Neural cell (in vitro differentiated cells): ENCODE data around the gene OR9G1. TPM values are rescaled to one million over a fixed set of nuclear protein-coding genes. Genes with fewer than 3 reads are reported as not detected.

Experiments
- H2AFZ ChIP-seq: fragments of 200-600, 300-800 bp; sonication (generic), shearing (Covaris generic); 2 replicates; pipeline ENCODE4 v1.6.0; 2014; ENCODE audit warnings: low read depth, mild to moderate bottlenecking, antibody characterized with exemption, low read length, moderate library complexity
- H3F3A ChIP-seq: fragments of 200-600 bp; shearing (Covaris generic); 2 replicates; pipeline ENCODE4 v1.6.1; 2016; ENCODE audit warnings: mild to moderate bottlenecking, moderate library complexity, mixed read lengths, antibody characterized with exemption, low read length; ENCODE audit not compliant: insufficient read depth, poor library complexity, severe bottlenecking
- H3K27ac ChIP-seq: fragments of 200-600, 300-800 bp; sonication (generic), shearing (Covaris generic); 2 replicates; pipeline ENCODE4 v1.5.1; 2014; ENCODE audit warnings: mild to moderate bottlenecking, low read length, moderate library complexity
- H3K27me3 ChIP-seq: fragments of 300-800, 200-600 bp; sonication (generic), shearing (Covaris generic); 2 replicates; pipeline ENCODE4 v1.6.0; 2014; ENCODE audit warnings: mild to moderate bottlenecking, low read depth, low read length, moderate library complexity; ENCODE audit not compliant: insufficient read depth
- H3K36me3 ChIP-seq: fragments of 300-800, 200-600 bp; sonication (generic), shearing (Covaris generic); 2 replicates; pipeline ENCODE4 v1.5.1; 2014; ENCODE audit warnings: mild to moderate bottlenecking, antibody characterized with exemption, low read length, moderate library complexity; ENCODE audit not compliant: insufficient read depth
- H3K4me2 ChIP-seq: fragments of 300-800, 200-600 bp; sonication (generic), shearing (Covaris generic); 2 replicates; pipeline ENCODE4 v1.6.0; 2014; ENCODE audit warnings: mild to moderate bottlenecking, low read length
- H3K4me3 ChIP-seq: fragments of 300-800, 200-600 bp; sonication (generic), shearing (Covaris generic); 2 replicates; pipeline ENCODE4 v1.5.1; 2014; ENCODE audit warnings: mild to moderate bottlenecking, low read length, moderate library complexity
- H3K79me2 ChIP-seq: fragments of 200-600 bp; shearing (Covaris generic); replicated peaks from 2 replicates; pipeline ENCODE4 v1.6.0; 2014; ENCODE audit warnings: mild to moderate bottlenecking, low read length, moderate library complexity; ENCODE audit not compliant: insufficient read depth
- H3K9ac ChIP-seq: fragments of 300-800, 200-600 bp; sonication (generic), shearing (Covaris generic); 2 replicates; pipeline ENCODE4 v1.6.1; 2016; ENCODE audit warnings: mild to moderate bottlenecking, low read length, mixed read lengths
- H3K9me2 ChIP-seq: fragments of 200-600 bp; shearing (Covaris generic); 2 replicates; pipeline ENCODE4 v1.6.1; 2016; ENCODE audit warnings: mild to moderate bottlenecking, low read length, mixed read lengths; ENCODE audit not compliant: insufficient read depth
- H3K9me3 ChIP-seq: fragments of 200-600, 300-800 bp; sonication (generic), shearing (Covaris generic); 2 replicates; pipeline ENCODE4 v1.6.1; 2016; ENCODE audit warnings: mild to moderate bottlenecking, mixed run types, low read length, moderate library complexity, mixed read lengths
- H4K20me1 ChIP-seq: fragments of 200-600 bp; shearing (Covaris generic); 2 replicates; pipeline ENCODE4 v1.6.1; 2016; ENCODE audit warnings: mild to moderate bottlenecking, mixed run types; ENCODE audit not compliant: insufficient read depth
- CTCF ChIP-seq: fragments of 450-650 bp; IDR thresholded peaks from 2 replicates; pipeline ENCODE4 v1.5.1; 2014; ENCODE audit warnings: antibody characterized with exemption, mild to moderate bottlenecking, moderate library complexity; ENCODE audit not compliant: poor library complexity, severe bottlenecking
- EP300 ChIP-seq: fragments of 450-650 bp; conservative IDR thresholded peaks from 2 replicates; pipeline ENCODE4 v1.6.1; 2014; ENCODE audit warnings: antibody characterized with exemption, mild to moderate bottlenecking, moderate library complexity; ENCODE audit not compliant: poor library complexity, severe bottlenecking
- EZH2 ChIP-seq: fragments of 200-600, 300-800 bp; shearing (Covaris generic), sonication (generic); IDR thresholded peaks from 2 replicates; pipeline ENCODE4 v1.6.1; 2014; ENCODE audit warnings: antibody characterized with exemption, low read length, borderline replicate concordance, mild to moderate bottlenecking; ENCODE audit not compliant: insufficient read depth, poor library complexity, severe bottlenecking
- MXI1 ChIP-seq: fragments of 450-650 bp; conservative IDR thresholded peaks from 2 replicates; pipeline ENCODE4 v1.6.1; 2014; ENCODE audit warnings: antibody characterized with exemption, mild to moderate bottlenecking; ENCODE audit not compliant: poor library complexity, severe bottlenecking
- POLR2AphosphoS5 ChIP-seq: IDR thresholded peaks from 2 replicates; pipeline ENCODE4 v1.6.1; 2012
- RAD21 ChIP-seq: fragments of 450-650 bp; conservative IDR thresholded peaks from 2 replicates; pipeline ENCODE4 v1.6.1; 2014; ENCODE audit warnings: antibody characterized with exemption, mild to moderate bottlenecking, moderate library complexity
- SMC3 ChIP-seq: fragments of 450-650 bp; conservative IDR thresholded peaks from 2 replicates; pipeline ENCODE4 v1.6.1; 2014; ENCODE audit warnings: antibody characterized with exemption, mild to moderate bottlenecking, moderate library complexity; ENCODE audit not compliant: poor library complexity
- TAF1 ChIP-seq: IDR thresholded peaks from 2 replicates; pipeline ENCODE4 v1.6.1; 2012; ENCODE audit warnings: low read depth
- polyA plus RNA-seq: library from polyadenylated mRNA; depleted of rRNA; stranded (reverse); fragments of >200 nt; gene quantifications from 2 replicates; pipeline ENCODE4 v1.2.3, GENCODE V29; 2014
- TF ChIP-seq, protein P1 (sequence below): IDR thresholded peaks from 2 replicates; pipeline ENCODE4 v1.6.1; 2012; ENCODE audit warnings: borderline replicate concordance

OR9G1 gene
- polyA plus RNA-seq, 1 donor from 2014 or later, result not detected

DNA sequence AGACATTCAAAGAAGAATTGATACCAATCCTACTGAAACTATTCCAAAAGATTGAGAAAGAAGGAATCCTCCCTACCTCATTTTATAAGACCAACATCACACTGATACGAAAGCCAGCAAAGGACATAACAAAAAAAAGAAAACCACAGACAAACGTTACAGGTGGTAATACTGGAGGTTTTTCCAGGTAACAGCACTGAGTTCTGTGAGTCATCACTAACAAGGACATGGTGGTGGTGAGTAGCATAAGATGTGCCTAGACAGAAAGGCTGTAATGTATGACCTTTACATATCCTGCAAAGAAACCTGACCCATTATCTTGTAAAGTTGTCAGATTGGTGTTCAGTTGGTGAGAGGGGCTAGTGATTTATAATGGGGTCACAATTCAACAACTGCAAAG lies 15.3 kb downstream of the OR9G1 start:
- TF ChIP-seq, protein P1, sequence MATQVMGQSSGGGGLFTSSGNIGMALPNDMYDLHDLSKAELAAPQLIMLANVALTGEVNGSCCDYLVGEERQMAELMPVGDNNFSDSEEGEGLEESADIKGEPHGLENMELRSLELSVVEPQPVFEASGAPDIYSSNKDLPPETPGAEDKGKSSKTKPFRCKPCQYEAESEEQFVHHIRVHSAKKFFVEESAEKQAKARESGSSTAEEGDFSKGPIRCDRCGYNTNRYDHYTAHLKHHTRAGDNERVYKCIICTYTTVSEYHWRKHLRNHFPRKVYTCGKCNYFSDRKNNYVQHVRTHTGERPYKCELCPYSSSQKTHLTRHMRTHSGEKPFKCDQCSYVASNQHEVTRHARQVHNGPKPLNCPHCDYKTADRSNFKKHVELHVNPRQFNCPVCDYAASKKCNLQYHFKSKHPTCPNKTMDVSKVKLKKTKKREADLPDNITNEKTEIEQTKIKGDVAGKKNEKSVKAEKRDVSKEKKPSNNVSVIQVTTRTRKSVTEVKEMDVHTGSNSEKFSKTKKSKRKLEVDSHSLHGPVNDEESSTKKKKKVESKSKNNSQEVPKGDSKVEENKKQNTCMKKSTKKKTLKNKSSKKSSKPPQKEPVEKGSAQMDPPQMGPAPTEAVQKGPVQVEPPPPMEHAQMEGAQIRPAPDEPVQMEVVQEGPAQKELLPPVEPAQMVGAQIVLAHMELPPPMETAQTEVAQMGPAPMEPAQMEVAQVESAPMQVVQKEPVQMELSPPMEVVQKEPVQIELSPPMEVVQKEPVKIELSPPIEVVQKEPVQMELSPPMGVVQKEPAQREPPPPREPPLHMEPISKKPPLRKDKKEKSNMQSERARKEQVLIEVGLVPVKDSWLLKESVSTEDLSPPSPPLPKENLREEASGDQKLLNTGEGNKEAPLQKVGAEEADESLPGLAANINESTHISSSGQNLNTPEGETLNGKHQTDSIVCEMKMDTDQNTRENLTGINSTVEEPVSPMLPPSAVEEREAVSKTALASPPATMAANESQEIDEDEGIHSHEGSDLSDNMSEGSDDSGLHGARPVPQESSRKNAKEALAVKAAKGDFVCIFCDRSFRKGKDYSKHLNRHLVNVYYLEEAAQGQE, result no peak
- no peak for TF ChIP-seq CTCF
- TF ChIP-seq MXI1, result no peak
- TF ChIP-seq RAD21, result no peak
- no peak for TF ChIP-seq EZH2
- TF ChIP-seq EP300, result no peak
- no peak for TF ChIP-seq POLR2AphosphoS5
- no peak for TF ChIP-seq SMC3
- no peak for TF ChIP-seq TAF1
- Histone ChIP-seq H3K79me2 (no peaks in the 10 kb centered on the region), H3K36me3 (no peaks in the 10 kb centered on the region), H2AFZ (no peak overlapping the region), H3K9me2 (no peaks in the 10 kb centered on the region), H3F3A (no peaks in the 10 kb centered on the region), H3K9me3 (no peaks in the 10 kb centered on the region), H3K9ac (no peak overlapping the region), H3K4me2 (no peak overlapping the region), H3K27me3 (no peaks in the 10 kb centered on the region), H4K20me1 (no peaks in the 10 kb centered on the region), H3K4me3 (no peak overlapping the region), H3K27ac (no peak overlapping the region)

DNA sequence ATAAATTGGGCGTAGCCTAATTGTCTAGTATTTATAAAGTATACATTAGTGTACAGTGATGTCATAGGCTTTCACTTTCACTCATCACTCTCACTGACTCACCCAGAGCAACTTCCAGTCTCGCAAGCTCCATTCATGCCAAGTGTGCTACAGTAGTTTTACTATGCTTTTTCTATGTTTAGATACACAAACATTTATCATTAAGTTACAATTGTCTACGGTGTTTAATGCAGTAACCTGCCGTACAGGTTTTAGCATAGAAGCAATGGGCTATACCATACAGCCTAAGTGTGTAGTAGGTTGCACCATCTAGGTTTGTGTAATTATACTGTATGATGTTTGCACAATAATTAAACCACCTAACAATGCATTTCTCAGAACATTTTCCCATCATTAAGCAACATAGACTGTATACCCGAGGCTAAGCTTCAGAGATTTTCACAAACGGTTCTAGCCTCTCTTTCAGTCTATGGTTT lies 17.5 kb downstream of the OR9G1 start:
- Histone ChIP-seq H3K79me2 (no peaks in the 10 kb centered on the region), H3K9me2 (no peaks in the 10 kb centered on the region), H3K4me3 (no peak overlapping the region), H4K20me1 (no peaks in the 10 kb centered on the region), H3K27ac (no peak overlapping the region), H3K36me3 (no peaks in the 10 kb centered on the region), H3K9ac (no peak overlapping the region), H3K9me3 (no peaks in the 10 kb centered on the region), H3F3A (no peaks in the 10 kb centered on the region), H3K27me3 (no peaks in the 10 kb centered on the region), H2AFZ (no peak overlapping the region), H3K4me2 (no peak overlapping the region)
- no peak for TF ChIP-seq SMC3
- no peak for TF ChIP-seq CTCF
- TF ChIP-seq MXI1, result no peak
- TF ChIP-seq, protein P1, result no peak
- no peak for TF ChIP-seq EZH2
- TF ChIP-seq TAF1, result no peak
